HG03135 (cell line): ENCODE results near the gene ARHGAP44.
"Not testable (repeated sequence)": the region's sequence is repeated elsewhere in the genome, so short reads cannot be mapped to it uniquely, and the experiment has no call there.

ENCODE experiments used
- ATAC-seq: cut with Tn5 transposase; IDR thresholded peaks from one replicate; pipeline ENCODE4 v1.9.1; 2021; ENCODE audit warnings: mild to moderate bottlenecking, moderate library complexity; ENCODE audit not compliant: unreplicated experiment

Gene ARHGAP44

DNA sequence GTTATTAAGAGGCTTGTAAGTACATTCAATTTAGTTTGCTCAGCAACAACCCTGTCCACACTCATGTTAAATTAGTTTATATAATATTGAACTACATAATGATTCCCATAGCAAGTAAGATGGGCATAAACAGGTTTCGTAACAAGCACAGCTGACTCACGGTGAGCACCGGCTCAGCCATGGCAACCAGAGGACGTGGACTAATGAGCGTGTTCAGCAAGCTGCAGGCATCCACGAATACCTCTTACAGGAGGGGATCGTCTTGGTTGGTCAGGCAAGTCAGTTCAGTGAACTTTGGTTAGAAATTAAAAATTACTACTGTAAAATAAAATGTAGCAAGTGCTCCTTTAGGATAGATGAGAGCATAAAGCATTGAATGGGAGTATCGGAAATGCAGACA lies 170.1 kb downstream of the ARHGAP44 start:
- ATAC-seq, result no peak

DNA sequence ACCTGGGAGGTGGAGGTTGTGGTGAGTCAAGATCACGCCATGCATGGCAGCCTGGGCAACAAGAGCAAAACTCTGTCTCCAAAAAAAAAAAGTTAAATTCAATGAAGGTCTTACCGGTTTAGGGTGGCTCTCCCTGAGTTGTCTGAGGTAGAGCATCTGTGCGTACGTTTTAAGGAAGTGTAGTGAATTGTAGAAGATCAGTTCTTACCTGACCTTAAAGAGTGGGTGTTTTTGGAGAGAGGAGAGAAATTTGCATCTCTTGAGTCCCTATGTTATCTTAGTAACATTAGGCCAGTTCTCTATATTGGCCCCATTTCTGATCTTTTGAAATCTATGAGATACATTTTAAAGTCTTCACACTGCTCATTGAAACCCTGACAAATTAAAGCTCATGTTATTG lies 172.4 kb downstream of the ARHGAP44 start:
- no peak for ATAC-seq

DNA sequence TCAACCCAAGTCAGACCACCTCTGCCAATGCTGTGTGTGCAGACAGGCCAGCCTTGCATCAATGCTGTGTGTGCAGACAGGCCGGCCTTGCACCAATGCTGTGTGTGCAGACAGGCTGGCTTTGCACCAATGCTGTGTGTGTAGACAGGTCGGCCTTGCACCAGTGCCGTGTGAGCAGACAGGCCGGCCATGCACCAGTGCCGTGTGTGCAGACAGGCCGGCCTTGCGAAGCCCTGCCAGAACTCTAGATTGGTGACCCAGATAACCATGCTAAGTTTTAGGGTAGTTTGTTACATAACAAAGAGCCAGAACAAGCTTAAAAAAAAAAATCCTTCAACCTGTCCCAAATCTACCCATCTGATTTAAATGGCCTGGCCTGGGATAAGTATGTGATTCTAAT lies 174.2 kb downstream of the ARHGAP44 start:
- no peak for ATAC-seq

DNA sequence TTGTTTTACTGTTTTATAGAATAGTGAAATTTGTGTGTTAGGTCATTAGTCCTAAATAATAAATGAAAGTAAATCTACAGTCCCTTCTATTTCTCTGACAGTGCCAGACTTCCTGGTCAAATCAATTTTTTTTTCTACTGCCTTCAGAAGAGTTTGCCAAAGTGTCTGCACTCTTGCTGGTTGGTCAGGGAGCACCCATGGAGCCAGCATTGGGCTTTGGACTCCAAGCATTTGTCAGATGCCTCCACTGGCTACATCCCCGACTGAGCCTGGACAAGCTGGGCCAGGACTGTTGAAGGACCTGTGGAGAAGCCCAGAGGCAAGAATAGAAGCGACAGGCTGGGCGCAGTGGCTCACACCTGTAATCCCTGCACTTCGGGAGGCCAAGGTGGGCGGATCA lies 174.9 kb downstream of the ARHGAP44 start:
- ATAC-seq, result no peak

DNA sequence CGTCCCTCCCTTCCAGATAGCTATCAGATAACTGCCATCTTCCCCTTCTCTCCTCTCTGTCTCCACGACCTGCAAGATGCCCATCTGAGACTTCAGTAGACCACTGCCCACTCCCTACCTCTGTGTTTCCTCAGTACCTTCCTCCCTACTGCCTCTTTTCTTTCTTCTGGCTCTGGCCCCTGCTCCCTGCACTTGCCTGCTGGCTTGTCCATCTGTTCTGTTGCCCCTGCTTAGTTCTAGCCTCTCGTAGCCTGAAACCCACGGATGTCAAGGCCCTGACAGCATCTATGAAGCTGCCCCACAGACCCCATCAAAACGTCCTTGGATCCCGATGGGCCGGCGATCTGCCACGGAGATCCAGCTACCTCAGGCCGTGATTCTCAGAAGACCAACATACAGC lies 175.5 kb downstream of the ARHGAP44 start:
- no peak for ATAC-seq

DNA sequence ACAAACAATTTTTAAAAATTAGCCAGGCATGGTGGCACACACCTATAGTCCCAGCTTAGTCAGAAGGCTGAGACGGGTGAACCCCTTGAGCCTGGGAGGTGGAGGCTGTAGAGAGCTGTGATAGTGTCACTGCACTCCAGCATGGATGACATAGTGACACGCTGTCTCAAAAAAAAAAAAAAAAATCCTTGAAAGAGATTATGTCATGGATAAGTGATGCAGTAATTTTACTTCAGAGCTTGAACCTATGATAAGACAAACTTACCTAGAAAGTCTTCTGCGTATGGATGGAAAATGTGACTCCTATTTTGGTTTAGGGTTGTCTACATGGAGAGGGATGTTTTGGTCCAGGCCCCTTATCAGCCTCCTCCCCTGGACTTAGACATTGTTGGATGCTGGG lies 176.7 kb downstream of the ARHGAP44 start:
- no peak for ATAC-seq

DNA sequence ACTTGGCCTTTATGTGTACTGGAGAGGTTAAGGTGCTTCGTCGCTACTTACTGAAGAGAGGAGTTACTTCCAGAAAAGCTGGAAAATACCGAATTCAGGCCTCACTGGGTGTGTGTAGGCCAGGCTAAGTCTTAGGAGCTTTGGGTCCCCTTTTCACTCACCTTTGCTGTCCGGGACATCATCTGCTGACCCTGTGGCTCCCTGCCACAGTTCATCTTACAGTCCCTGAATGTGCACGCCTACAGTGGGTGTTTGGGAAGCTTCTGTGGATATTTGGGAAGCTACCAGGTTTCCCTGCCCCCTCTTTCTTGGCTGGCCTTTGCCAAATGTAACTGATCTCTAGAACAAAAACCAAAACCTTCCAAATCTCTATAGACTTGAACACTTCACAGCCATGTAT lies 177.1 kb downstream of the ARHGAP44 start:
- no peak for ATAC-seq

DNA sequence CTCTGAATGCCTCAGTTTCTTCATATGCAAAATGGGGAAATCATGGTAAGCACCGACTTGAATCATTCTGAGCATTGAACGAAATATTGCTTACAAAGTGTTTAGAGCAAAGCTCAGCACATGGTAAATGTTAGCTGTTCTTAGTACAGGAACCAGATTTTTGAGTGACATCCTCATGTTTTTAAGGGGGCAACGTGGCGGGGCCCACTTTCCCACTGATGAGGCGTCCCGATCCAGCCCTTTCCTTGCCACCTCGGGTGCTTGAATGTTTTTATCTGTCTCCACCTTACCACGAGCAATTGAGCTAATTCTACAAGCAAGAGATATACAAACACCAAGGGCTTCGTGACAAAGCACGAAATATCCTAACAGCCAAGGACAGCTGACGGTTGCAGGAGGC lies 178.7 kb downstream of the ARHGAP44 start:
- ATAC-seq, result no peak

DNA sequence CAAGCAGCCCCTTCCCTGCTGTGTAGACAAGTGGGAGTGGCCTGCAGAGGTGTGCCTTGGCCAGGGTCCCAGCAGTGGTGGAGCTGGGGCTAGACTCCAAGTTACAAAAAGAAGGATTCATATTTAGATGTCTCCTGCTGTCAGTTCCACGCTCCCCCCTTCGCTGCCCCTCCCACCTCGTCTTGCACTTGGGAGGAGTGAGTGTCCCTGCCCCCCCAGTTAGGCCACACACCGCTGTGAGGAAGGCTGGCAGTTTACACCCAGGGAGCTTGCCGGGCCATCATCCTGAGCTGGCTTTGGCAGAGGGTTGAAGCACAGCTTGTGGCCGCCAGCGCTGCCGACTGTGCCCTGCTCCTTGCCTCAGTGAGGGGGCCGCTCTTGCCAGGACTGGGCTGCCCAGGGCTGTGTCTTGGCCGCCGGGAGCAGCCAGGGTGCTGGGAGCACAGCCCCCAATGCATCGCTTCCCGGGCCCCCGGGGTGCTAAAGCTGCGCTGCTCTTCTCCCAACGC lies 184.3 kb downstream of the ARHGAP44 start:
- ATAC-seq, result no peak

DNA sequence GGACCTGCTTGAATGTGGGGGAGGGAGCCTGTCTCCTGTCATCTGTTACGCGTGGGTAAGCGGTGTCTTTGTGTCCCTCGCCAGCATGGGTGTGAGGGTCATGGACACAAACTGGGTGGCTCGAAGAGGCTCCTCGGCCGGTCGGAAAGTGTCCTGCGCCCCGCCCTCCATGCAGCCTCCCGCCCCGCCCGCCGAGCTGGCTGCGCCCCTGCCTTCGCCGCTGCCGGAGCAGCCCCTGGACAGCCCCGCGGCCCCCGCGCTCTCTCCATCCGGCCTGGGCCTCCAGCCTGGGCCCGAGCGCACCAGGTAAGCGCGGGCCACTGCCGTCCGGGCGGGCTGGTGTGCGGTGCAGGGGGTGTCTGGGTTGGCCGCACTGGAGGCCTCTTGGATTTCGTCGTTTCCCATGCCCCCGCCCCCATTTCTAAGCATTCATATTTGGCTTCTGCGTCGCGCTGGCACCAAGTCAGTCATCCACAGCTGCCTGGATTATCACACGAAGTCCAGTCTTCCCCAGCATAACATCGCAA lies 184.8 kb downstream of the ARHGAP44 start:
- ATAC-seq, result no peak

DNA sequence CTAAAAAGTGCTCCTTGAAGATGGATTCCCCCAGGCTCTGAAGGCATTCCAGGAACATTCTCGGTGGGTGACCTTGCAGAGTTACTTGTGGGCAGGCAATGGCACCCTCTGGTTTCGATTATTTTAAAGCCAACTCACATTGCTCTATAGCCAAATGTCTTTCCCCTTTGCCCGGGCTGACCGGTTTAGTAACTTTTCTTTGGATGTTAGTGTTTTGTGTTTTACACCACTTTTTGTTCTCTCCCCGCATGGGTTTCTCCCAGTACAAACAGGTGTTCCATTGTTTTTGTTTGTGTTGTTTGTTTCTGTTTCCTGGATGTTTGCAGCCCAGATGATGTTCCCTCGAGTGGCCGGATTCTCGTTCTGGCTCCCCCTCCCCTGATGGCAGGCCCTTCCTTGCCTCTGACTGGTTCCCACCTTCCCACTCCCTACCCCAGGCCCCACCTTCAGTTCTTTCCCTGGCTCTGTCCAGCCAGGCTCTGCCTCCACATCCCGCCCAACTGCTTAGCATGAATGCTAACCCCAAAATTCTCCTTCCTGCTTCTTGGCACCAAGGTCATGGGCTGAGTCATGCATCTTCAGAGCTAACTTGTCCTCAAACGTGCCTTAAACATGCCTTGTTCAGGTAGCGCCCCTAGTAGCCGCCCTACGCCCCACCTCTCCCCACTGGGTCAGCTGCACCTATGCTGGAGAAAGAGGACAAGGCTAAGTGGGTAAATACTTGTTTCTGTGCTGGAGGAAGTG lies 187.9 kb downstream of the ARHGAP44 start:
- ATAC-seq, result no peak

DNA sequence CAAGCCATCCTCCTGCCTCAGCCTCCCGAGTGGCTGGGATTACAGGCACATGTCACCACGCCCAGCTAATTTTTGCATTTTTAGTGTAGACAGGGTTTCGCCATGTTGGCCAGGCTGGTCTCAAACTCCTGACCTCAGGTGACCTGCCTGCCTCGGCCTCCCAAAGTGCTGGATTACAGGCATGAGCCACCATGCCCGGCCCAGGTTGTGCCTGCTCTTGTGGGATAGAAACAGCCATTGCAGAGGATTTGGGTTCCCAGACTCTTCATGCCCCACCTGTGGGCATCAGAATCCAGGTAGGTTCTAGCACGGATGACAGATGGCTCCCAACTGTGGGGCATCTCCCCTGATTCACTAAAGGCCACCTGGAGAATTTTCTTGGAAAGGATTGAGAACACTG lies 189.5 kb downstream of the ARHGAP44 start:
- not testable (repeated sequence) for ATAC-seq

DNA sequence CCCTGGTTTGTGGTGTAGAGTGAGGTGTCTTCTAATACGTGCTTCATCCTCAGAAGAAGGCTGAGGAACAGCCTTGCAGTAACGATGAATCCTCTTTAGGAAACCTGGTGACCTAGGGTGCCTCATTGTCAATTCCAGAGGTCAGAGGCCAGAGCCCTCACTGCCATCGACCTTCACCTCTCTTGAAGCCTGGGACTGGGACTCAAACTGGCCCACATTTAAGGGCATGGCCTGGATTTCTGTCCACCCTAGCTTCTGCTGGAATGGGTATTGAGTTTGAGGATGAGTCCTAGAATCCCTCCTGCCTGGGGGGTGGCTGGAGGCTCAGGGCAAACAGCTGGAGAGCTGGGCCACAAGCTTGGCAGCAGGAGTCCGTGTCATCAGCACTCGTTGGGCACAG lies 189.9 kb downstream of the ARHGAP44 start:
- ATAC-seq, result no peak

DNA sequence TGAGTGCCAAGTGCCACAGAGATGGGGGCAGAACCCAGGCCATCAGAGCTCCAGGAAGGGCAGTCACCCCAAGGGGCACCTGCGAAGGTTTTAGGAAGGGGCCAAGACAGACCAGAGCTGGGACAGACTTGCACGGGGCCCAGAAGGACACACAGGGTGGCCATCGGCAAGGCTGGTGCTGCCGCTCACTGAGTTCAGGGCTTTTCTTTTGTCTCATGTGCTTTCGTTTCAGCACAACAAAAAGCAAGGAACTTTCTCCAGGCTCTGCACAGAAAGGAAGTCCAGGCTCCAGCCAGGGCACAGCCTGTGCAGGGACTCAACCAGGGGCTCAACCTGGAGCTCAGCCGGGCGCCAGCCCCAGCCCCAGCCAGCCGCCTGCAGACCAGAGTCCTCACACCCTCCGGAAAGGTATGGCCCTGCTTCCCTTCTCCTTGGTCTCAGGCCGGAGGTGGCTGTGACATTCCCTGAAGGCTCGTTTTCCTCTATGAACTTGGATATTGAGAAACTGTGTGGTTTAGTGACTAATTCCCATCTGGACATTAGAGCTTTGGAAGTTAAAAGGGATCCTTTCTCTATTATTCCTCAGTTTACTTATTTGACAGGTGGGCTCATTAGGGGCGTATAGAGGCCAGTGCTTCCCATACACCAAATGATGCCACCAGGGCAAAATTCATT lies 190.7 kb downstream of the ARHGAP44 start:
- ATAC-seq, result no peak

DNA sequence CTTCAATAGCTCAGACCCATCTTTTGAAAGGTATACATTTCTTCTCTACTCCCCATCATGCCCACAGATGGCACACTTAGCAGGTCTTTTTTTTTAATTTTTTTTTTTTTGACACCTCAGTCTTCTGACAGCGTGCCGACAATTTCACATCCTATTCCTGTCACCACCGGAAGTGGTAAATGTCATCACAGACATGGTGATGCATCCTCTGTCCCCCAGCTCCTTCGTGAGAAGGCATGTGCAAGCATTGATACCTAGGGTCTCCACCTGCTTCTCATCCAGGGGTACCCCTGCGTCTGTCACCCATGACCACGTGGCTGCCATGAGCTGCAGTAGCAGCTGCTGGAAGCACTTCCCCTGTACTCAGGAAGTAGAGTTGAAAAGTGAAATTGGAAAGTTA lies 192.9 kb downstream of the ARHGAP44 start:
- no peak for ATAC-seq

DNA sequence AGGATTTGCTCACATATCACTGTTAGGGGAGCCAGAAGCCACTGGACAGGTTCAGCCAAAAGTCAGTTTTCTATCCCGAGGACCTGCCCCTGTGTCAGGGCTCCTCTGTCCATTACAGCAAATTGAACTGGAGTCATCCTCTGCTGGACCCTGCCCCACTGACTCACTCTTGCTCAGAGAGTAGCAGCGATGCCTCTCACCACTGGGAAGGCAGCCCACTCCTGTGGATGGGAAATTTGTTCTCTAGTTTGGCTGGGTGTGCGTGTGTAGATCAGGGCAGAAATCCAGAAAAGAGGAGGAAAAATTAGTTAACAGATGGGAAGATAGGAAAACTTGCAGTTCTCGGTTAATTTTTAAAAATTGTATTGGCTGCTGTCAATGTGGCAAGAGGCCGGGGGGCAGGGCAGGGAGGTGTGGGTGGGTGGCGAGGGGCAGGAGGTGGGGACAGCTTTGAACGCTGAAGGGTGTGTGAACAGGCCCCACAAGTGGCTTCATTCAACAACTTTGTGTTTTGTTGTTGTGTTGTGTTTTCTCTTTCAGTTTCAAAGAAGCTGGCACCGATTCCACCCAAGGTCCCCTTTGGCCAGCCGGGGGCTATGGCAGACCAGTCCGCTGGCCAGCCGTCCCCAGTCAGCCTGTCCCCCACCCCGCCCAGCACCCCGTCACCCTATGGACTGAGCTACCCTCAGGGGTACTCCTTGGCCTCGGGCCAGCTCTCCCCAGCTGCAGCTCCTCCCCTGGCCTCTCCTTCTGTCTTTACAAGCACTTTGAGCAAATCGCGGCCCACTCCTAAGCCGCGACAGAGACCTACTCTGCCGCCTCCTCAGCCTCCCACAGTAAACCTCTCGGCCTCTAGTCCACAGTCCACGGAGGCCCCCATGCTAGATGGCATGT lies 194.9 kb downstream of the ARHGAP44 start:
- no peak for ATAC-seq

DNA sequence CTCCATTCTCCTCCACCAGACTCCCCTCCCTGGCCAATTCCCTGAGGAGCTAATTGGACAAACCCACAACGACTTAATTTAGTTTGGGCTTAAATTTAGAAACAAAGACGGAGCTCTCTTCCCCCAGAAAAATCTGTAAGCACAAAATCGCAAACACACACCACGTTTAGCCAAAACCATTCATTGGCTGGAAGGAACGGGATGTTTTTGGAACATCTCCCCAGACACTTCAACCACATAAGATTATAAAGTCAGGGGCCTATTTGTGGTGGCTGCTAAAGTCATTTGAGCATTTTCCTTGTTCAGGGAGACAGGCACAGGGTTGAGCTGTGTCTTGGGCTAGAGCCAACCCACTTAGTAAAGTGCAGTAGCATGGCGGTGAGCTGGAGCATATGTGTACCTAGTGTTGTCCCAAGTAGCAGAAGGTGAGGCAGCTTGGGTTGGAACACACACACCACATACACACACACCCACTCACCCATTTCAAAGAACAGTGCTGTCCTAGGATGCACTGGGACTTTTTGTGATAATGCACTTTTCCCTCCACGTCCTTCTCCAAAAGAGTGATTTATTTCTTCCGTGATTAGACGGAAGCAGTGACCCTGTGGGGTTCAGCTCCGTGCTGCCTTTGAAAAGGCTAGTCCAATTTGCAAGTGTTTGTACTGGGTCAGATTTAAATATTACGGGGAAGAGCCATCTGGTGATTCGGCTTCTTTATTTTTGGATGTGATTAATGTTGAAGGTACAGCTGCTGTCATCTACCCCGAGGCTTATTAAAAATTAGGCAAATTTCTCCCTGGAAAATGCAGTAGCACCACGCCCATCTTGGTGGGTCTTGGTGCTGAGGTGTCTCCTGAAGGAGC lies 196.4 kb downstream of the ARHGAP44 start:
- no peak for ATAC-seq

DNA sequence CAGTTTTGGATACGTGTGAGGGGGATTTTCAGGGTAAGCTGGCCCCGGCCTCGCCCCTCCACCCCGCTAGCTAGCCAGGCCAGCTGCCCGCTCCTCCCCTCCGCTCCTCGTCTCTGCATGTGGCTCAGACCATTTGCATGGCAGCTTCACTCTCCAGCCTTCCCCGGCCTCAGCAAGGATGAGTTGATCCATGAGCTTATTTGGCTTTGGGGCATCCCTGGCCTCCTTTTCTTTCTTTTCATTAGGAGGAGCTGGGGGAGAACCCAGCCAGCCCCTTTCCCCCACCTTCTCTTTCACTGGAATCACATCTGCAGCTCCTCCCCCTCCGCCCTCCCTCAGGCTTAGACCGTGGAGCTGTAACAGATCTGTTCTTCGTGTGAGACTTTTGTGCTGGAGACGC lies 197.8 kb downstream of the ARHGAP44 start:
- no peak for ATAC-seq

DNA sequence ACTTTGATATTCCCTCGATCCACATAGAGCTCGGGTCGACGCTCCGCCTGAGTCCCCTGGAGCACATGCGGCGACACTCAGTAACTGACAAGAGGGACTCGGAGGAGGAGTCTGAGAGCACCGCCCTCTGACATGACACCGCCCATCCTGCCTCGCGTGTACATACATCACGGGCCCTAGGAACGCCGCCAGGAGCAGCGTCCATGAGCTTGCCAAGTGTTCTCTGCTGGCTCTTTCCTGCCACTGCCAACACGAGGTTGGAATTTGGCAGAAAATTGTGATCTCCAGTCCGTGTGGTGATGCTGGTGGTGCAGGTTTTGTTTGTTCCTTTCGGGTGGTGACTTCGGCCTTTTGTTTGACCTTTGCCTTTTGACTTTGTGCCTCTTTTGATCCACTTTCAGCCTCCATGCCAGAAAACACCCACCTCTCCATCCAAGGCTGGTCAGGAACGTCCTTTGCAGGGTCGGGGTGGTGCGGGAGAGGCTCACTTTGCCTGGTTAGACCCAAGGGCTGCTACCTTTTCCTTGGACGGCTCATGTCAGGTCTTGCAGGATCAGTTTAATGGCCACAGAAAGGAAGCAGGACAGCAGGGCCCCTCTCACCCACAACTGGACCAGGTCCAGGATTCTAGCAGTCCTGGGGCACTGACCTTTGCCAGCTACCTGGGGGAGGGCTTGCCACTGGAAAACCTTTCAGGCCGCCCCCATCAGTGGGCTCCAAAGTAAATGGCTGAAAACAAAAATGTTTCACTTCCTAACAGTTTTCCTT lies 200.9 kb downstream of the ARHGAP44 start:
- no peak for ATAC-seq

DNA sequence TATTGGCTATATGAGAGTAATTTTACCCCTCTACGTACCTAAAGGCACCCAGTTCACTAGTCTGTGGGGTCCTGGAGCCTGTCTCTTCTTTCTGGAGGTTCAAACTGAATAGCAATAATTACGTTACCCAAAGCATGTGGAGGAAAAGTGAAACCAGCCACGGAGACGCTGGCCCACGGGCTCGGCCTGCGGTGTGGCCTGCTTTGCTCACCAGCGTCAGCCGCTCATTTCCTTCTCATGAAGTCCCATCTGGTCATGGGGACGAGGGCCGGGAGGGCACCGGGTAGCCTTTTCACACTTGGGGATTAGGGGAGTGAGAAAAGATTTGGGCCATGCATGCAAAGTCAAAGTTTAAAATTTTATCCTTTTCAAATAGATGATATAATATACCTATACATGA lies 201.6 kb downstream of the ARHGAP44 start:
- ATAC-seq, result no peak
